GM23338 (cell line): ENCODE results near the gene CHAT. TPM values are rescaled to one million over a fixed set of nuclear protein-coding genes. Genes with fewer than 3 reads are reported as not detected.

ENCODE experiments used
- ATAC-seq: fragments of 200-7000 bp; cut with Tn5 transposase; 3 replicates; pipeline ENCODE4 v1.9.1; 2020
- DNase-seq: peaks from one replicate; pipeline ENCODE4 v3.0.0-alpha.2; 2015; ENCODE audit warnings: low spot score
- H2AFZ ChIP-seq: fragments of 200-600 bp; sonication (generic); 2 replicates; pipeline ENCODE4 v1.8.0; 2016; ENCODE audit warnings: antibody characterized with exemption, mild to moderate bottlenecking, moderate library complexity
- H3F3A ChIP-seq: fragments of 200-600 bp; sonication (generic); replicated peaks from 2 replicates; pipeline ENCODE4 v1.8.0; 2017; ENCODE audit warnings: antibody characterized with exemption, mixed run types, low read depth
- H3K27ac ChIP-seq: fragments of 200-600 bp; sonication (generic); 2 replicates; pipeline ENCODE4 v1.6.1; 2016; ENCODE audit warnings: low read depth
- H3K27me3 ChIP-seq: fragments of 200-600 bp; sonication (generic); 2 replicates; pipeline ENCODE4 v1.8.0; 2016; ENCODE audit warnings: mild to moderate bottlenecking, mixed run types, moderate library complexity; ENCODE audit not compliant: insufficient read depth
- H3K36me3 ChIP-seq: fragments of 200-600 bp; sonication (generic); 2 replicates; pipeline ENCODE4 v1.8.0; 2016; ENCODE audit warnings: mild to moderate bottlenecking; ENCODE audit not compliant: insufficient read depth
- H3K4me1 ChIP-seq: fragments of 200-600 bp; sonication (generic); 2 replicates; pipeline ENCODE4 v1.8.0; 2016; ENCODE audit warnings: mild to moderate bottlenecking, moderate library complexity; ENCODE audit not compliant: insufficient read depth
- H3K4me2 ChIP-seq: fragments of 200-600 bp; sonication (generic); 2 replicates; pipeline ENCODE4 v1.7.1; 2017; ENCODE audit warnings: mixed run types
- H3K4me3 ChIP-seq: fragments of 200-600 bp; sonication (generic); 2 replicates; pipeline ENCODE4 v1.6.1; 2016; ENCODE audit warnings: mixed run types
- H3K79me2 ChIP-seq: fragments of 200-600 bp; sonication (generic); replicated peaks from 2 replicates; pipeline ENCODE4 v1.8.0; 2017; ENCODE audit warnings: mild to moderate bottlenecking; ENCODE audit not compliant: insufficient read depth
- H3K9me2 ChIP-seq: fragments of 200-600 bp; sonication (generic); 2 replicates; pipeline ENCODE4 v1.8.0; 2017; ENCODE audit not compliant: insufficient read depth
- H4K20me1 ChIP-seq: fragments of 200-600 bp; sonication (generic); replicated peaks from 2 replicates; pipeline ENCODE4 v1.8.0; 2017; ENCODE audit warnings: mild to moderate bottlenecking; ENCODE audit not compliant: insufficient read depth
- H3K27ac Mint-ChIP-seq: 2 replicates; pipeline ENCODE4 v1.8.0; 2020; ENCODE audit warnings: inconsistent platforms, mild to moderate bottlenecking, moderate library complexity, mixed read lengths
- H3K27me3 Mint-ChIP-seq: 3 replicates; pipeline ENCODE4 v1.8.0; 2022; ENCODE audit warnings: low read depth, mild to moderate bottlenecking, moderate library complexity, mixed read lengths, inconsistent platforms; ENCODE audit not compliant: insufficient read depth, poor library complexity
- H3K36me3 Mint-ChIP-seq: 3 replicates; pipeline ENCODE4 v1.8.0; 2021; ENCODE audit warnings: low read depth, mild to moderate bottlenecking, inconsistent platforms, moderate library complexity, mixed read lengths
- H3K4me1 Mint-ChIP-seq: 3 replicates; pipeline ENCODE4 v1.8.0; 2020; ENCODE audit warnings: mild to moderate bottlenecking, inconsistent platforms, mixed read lengths
- H3K4me3 Mint-ChIP-seq: 3 replicates; pipeline ENCODE4 v1.8.0; 2021; ENCODE audit warnings: moderate library complexity, mild to moderate bottlenecking, inconsistent platforms, mixed read lengths
- H3K9me3 Mint-ChIP-seq: 3 replicates; pipeline ENCODE4 v1.8.0; 2020; ENCODE audit warnings: moderate library complexity, mild to moderate bottlenecking, inconsistent platforms, mixed read lengths
- EZH2 ChIP-seq: fragments of 200-600 bp; sonication (generic); IDR thresholded peaks from one replicate; pipeline ENCODE4 v1.8.0; 2017; ENCODE audit warnings: antibody characterized with exemption, mild to moderate bottlenecking, low read depth; ENCODE audit not compliant: unreplicated experiment
- EZH2phosphoT487 ChIP-seq: fragments of 200-600 bp; sonication (generic); IDR thresholded peaks from one replicate; pipeline ENCODE4 v1.8.1; 2018; ENCODE audit warnings: antibody characterized with exemption; ENCODE audit not compliant: unreplicated experiment
- STAT1 ChIP-seq: IDR thresholded peaks from one replicate; pipeline ENCODE4 v1.6.1; 2016; ENCODE audit warnings: antibody characterized with exemption; ENCODE audit not compliant: unreplicated experiment
- polyA plus RNA-seq: library from polyadenylated mRNA; unstranded; fragments of >200 nt; fragmentation: Nextera tagmentation; extraction: Ambion mirVana; gene quantifications from 2 replicates; pipeline ENCODE4 v1.2.1, GENCODE V29; 2016
- total RNA-seq: library from RNA; depleted of rRNA; stranded (reverse); fragments of >200 nt; shearing (Covaris generic); gene quantifications from 2 replicates; pipeline ENCODE4 v1.2.3, GENCODE V29; 2014
- TF ChIP-seq, protein P1 (sequence below): fragments of 250-450 bp; sonication (Bioruptor Pico); IDR thresholded peaks from 2 replicates; pipeline ENCODE4 v1.5.0; 2020; ENCODE audit warnings: mild to moderate bottlenecking, moderate library complexity
- TF ChIP-seq, protein P2 (sequence below), 2 experiments: fragments of 200-600 bp in 1 of 2; sonication (generic) in 1 of 2; conservative IDR thresholded peaks; 2 replicates each; pipeline versions ENCODE4 v1.5.1 to v1.6.1; 2016 to 2017; ENCODE audit warnings: antibody characterized with exemption in 2 of 2, low read depth in 2 of 2, mild to moderate bottlenecking in 2 of 2, moderate library complexity in 1 of 2
- TF ChIP-seq, protein P3 (sequence below): IDR thresholded peaks from 2 replicates; pipeline ENCODE4 v1.6.1; 2016; ENCODE audit warnings: antibody characterized with exemption

Gene CHAT
- total and polyA plus RNA-seq, 2 experiments from 2014 or later, result not detected

DNA sequence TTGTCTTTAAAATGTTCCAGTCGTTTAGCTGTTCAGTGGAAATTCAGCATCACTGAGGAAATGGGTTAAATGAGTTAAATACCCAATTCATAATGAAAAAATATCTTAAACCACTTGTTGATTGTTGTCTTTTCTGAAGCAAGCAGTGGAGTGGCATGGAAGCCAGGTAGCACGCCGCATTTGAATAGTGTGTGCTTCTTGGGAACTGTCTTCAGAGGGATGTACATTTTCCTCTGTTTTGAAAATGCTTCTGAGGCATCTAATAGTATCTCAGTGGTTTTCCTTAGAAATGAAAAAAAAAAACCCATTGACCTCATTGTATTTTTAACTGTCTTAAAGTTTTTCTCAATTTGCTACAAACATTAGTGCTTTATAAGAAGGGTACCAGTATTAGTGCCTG, 93.7 kb downstream of the CHAT start (continued):
- TF ChIP-seq, protein P1, sequence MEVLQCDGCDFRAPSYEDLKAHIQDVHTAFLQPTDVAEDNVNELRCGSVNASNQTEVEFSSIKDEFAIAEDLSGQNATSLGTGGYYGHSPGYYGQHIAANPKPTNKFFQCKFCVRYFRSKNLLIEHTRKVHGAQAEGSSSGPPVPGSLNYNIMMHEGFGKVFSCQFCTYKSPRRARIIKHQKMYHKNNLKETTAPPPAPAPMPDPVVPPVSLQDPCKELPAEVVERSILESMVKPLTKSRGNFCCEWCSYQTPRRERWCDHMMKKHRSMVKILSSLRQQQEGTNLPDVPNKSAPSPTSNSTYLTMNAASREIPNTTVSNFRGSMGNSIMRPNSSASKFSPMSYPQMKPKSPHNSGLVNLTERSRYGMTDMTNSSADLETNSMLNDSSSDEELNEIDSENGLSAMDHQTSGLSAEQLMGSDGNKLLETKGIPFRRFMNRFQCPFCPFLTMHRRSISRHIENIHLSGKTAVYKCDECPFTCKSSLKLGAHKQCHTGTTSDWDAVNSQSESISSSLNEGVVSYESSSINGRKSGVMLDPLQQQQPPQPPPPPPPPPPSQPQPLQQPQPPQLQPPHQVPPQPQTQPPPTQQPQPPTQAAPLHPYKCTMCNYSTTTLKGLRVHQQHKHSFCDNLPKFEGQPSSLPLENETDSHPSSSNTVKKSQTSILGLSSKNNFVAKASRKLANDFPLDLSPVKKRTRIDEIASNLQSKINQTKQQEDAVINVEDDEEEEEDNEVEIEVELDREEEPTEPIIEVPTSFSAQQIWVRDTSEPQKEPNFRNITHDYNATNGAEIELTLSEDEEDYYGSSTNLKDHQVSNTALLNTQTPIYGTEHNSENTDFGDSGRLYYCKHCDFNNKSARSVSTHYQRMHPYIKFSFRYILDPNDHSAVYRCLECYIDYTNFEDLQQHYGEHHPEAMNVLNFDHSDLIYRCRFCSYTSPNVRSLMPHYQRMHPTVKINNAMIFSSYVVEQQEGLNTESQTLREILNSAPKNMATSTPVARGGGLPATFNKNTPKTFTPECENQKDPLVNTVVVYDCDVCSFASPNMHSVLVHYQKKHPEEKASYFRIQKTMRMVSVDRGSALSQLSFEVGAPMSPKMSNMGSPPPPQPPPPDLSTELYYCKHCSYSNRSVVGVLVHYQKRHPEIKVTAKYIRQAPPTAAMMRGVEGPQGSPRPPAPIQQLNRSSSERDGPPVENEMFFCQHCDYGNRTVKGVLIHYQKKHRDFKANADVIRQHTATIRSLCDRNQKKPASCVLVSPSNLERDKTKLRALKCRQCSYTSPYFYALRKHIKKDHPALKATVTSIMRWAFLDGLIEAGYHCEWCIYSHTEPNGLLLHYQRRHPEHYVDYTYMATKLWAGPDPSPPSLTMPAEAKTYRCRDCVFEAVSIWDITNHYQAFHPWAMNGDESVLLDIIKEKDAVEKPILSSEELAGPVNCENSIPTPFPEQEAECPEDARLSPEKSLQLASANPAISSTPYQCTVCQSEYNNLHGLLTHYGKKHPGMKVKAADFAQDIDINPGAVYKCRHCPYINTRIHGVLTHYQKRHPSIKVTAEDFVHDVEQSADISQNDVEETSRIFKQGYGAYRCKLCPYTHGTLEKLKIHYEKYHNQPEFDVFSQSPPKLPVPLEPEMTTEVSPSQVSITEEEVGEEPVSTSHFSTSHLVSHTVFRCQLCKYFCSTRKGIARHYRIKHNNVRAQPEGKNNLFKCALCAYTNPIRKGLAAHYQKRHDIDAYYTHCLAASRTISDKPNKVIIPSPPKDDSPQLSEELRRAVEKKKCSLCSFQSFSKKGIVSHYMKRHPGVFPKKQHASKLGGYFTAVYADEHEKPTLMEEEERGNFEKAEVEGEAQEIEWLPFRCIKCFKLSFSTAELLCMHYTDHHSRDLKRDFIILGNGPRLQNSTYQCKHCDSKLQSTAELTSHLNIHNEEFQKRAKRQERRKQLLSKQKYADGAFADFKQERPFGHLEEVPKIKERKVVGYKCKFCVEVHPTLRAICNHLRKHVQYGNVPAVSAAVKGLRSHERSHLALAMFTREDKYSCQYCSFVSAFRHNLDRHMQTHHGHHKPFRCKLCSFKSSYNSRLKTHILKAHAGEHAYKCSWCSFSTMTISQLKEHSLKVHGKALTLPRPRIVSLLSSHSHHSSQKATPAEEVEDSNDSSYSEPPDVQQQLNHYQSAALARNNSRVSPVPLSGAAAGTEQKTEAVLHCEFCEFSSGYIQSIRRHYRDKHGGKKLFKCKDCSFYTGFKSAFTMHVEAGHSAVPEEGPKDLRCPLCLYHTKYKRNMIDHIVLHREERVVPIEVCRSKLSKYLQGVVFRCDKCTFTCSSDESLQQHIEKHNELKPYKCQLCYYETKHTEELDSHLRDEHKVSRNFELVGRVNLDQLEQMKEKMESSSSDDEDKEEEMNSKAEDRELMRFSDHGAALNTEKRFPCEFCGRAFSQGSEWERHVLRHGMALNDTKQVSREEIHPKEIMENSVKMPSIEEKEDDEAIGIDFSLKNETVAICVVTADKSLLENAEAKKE, result no peak
- no peak for TF ChIP-seq EZH2
- TF ChIP-seq, protein P2, sequence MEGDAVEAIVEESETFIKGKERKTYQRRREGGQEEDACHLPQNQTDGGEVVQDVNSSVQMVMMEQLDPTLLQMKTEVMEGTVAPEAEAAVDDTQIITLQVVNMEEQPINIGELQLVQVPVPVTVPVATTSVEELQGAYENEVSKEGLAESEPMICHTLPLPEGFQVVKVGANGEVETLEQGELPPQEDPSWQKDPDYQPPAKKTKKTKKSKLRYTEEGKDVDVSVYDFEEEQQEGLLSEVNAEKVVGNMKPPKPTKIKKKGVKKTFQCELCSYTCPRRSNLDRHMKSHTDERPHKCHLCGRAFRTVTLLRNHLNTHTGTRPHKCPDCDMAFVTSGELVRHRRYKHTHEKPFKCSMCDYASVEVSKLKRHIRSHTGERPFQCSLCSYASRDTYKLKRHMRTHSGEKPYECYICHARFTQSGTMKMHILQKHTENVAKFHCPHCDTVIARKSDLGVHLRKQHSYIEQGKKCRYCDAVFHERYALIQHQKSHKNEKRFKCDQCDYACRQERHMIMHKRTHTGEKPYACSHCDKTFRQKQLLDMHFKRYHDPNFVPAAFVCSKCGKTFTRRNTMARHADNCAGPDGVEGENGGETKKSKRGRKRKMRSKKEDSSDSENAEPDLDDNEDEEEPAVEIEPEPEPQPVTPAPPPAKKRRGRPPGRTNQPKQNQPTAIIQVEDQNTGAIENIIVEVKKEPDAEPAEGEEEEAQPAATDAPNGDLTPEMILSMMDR (conservative IDR thresholded peaks at IDR 0.05; ENCODE audit: low read depth in 2 of 2), result no peak
- TF ChIP-seq EZH2phosphoT487, result no peak
- TF ChIP-seq, protein P3, sequence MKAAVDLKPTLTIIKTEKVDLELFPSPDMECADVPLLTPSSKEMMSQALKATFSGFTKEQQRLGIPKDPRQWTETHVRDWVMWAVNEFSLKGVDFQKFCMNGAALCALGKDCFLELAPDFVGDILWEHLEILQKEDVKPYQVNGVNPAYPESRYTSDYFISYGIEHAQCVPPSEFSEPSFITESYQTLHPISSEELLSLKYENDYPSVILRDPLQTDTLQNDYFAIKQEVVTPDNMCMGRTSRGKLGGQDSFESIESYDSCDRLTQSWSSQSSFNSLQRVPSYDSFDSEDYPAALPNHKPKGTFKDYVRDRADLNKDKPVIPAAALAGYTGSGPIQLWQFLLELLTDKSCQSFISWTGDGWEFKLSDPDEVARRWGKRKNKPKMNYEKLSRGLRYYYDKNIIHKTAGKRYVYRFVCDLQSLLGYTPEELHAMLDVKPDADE, result no peak

DNA sequence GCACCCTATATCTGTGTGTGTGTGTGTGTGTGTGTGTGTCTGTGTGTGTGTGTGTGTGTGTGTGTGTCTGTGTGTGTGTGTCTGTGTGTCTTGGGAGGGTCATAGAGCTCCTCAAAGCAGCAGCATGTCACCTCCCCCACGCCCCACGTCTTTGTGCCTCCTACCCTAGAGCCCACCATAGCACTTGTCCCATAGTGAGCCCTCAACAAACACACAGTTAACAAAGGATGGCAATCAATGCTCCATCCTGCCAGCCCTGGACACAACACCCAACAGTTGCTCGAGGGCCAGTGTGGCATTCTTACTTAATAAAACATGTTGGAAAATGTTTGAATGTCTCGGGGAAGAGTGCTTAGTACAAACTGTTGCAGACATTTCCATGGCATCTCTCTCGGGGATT, 96.1 kb downstream of the CHAT start:
- DNase-seq, result no peak
- Mint-ChIP-seq H3K9me3 (peaks cover 19% of the 10 kb centered on the region), H3K36me3 (peaks cover 9% of the 10 kb centered on the region), H3K4me3 (no peak overlapping the region), H3K27me3 (no peaks in the 10 kb centered on the region), H3K27ac (no peak overlapping the region), H3K4me1 (no peaks in the 10 kb centered on the region)
- no peak overlapping the region for H2AFZ ChIP-seq
- H3K4me1 ChIP-seq, result no peaks in the 10 kb centered on the region
- ATAC-seq, result no peak
- no peaks in the 10 kb centered on the region for H3F3A ChIP-seq
- H4K20me1 ChIP-seq, result no peaks in the 10 kb centered on the region
- peaks cover 4% of the 10 kb centered on the region; the same call in 1 of the 2 replicates for H3K36me3 ChIP-seq
- H3K4me2 ChIP-seq, result no peak overlapping the region
- no peak overlapping the region for H3K27ac ChIP-seq
- H3K4me3 ChIP-seq, result no peak overlapping the region
- no peak for TF ChIP-seq STAT1
- 0 out of 2 replicates have a peak, but pooled peaks cover 6% of the 10 kb centered on the region for H3K9me2 ChIP-seq
- no peaks in the 10 kb centered on the region for H3K27me3 ChIP-seq
- no peaks in the 10 kb centered on the region for H3K79me2 ChIP-seq
